Muscle of back (tissue), 13 donors: Measurements from ENCODE around the gene SLC16A7. TPM values are rescaled to one million over a fixed set of nuclear protein-coding genes. Genes with fewer than 3 reads are reported as not detected.
"Not testable (repeated sequence)": the region's sequence is repeated elsewhere in the genome, so short reads cannot be mapped to it uniquely, and the experiment has no call there.

Source experiments
- DNase-seq, 3 donors: peaks; one replicate each; pipeline versions ENCODE4 v3.0.0 to v3.0.0-alpha.2; 2013
- long read RNA-seq, 9 donors: transcript quantifications; one replicate each; lab custom pipeline, GENCODE V29; 2026
- polyA plus RNA-seq, 10 donors: library from polyadenylated mRNA; unstranded; fragments of 120-200 nt; gene quantifications; one replicate each; pipeline ENCODE4 v1.2.1, GENCODE V29; 2013; ENCODE audit not compliant: insufficient read length in 10 of 10

Gene SLC16A7, protein sequence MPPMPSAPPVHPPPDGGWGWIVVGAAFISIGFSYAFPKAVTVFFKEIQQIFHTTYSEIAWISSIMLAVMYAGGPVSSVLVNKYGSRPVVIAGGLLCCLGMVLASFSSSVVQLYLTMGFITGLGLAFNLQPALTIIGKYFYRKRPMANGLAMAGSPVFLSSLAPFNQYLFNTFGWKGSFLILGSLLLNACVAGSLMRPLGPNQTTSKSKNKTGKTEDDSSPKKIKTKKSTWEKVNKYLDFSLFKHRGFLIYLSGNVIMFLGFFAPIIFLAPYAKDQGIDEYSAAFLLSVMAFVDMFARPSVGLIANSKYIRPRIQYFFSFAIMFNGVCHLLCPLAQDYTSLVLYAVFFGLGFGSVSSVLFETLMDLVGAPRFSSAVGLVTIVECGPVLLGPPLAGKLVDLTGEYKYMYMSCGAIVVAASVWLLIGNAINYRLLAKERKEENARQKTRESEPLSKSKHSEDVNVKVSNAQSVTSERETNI
- 1 to 10 TPM; 4.0 to 6.6 (median 4.8) TPM for polyA plus RNA-seq
- long read RNA-seq, donor 1, result 0 reads
- long read RNA-seq, donor 2, partial matches to known transcripts, result 0 of 1 reads
- long read RNA-seq, donor 2, other reads (novel, unspliced or antisense), result 0 of 1 reads
- long read RNA-seq, donor 3, result 0 reads
- long read RNA-seq, donor 4, result 0 reads
- long read RNA-seq, donor 5, partial matches to known transcripts, result 0 of 1 reads
- long read RNA-seq, donor 5, other reads (novel, unspliced or antisense), result 0 of 1 reads
- long read RNA-seq, donor 6, result 0 reads
- long read RNA-seq, donor 7, result 0 reads
- long read RNA-seq, donor 8, result 0 reads
- long read RNA-seq, donor 9, result 0 reads

DNA sequence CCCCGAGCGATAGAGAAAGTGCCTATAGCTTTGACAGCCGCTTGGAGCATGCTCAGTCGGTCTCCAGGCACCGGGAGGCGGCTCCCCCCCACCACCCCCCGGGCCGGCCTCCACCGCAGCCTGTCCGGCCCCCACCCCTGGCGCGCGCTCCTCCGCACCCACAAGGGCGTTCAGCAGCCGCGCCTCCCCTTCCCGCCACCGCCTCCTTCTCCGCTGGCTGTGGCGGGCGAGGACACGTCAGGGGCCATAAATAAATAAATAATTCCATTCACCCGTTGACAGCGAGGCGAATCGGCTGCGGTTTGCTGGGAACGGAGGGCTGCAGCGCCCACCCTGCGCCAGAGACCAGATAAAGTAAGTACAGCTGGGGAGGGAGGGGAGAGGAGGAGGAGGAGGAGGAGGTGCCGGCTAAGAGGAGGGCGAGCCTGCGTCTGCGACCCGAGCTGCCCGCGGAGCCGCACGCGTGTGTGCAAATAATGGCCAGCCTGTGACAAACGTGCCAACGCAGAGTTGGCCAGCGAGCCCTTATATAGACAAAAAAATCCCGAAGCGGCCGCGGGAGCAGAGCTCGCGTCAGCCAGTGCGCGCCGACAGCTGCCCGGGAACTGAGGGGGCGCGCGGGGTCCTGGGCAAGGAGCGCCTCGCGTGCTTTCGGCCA, at the start of gene SLC16A7:
Gene SLC16A7, plus strand, starts transcription at position 147 of the 658 bp plus-strand sequence. CDS start 108,773 bp downstream, outside the sequence.
- peak; percentile 91 to 97 (median 94) for DNase-seq

DNA sequence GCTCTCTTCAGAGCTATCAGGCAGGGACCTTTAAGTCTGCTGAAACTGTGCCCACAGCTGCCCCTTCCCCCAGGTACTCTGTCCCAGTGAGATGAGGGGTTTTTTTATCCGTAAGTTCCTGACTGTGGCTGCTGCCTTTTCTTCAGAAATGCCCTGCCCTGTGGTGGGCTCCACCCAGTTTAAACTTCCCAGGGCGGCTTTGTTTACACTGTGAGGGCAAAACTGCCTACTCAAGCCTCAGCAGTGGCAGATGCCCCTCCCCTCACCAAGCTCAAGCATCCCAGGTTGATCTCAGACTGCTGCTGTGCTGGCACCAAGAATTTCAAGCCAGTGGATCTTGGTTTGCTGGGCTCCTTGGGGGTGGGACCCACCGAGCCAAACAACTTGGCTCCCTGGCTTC, 46.9 kb upstream of the SLC16A7 start:
- no peak for DNase-seq

DNA sequence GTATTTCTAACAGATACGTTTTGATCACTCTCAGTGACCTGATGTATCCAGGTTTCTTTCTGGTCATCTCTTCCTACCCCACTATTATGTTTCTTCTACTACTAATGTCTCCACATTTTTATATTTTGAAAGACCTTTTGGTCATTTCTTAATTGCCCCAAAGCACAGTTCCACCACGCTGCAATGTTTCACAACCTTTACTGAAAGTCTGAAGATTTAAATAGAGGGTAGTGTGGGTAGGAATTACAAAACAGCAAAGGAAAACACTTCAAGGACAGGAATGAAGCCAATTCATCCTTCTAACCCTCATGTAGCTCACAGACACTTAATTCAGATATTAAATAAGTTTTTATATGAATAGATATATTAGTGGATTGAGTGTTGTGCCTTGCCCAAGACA, 36.1 kb upstream of the SLC16A7 start:
- no peak for DNase-seq

DNA sequence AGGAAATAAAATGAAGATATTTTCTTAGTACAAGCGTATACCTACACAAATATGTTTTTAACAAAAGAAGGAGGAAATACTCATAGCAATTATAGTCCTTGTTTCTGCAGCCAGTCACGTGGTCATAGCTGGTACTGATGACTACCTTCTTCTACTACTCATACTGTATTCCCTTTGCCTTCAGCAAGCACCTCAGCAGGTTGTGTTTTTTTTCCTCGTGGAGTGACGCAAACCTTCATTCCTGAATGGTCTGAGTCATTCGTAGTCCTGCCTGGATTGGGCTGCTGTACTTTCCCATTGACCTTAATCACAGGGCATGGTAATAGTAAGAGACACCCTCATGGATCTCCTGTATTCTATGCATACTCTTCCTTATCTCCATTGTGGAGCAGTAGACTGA, 25.7 kb upstream of the SLC16A7 start:
- no peak for DNase-seq

DNA sequence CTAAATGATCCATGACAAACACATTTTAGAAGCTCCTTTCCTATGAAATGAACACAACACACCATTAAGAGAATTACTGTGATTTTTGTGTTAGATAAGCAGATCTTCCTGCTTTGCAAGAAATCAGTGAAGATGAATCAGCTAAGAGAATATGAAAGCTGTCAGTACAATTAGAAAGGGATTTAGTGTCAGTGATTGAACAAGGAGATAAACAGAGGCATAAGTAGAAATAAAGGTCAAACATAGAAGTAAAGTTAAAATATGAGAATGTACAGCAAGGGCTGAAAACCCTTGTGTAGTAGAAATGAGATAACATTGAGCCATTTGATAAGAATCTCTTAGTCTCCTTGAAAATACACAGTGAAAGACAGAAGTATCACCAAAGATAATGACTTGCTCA, 21.4 kb upstream of the SLC16A7 start:
- no peak for DNase-seq

DNA sequence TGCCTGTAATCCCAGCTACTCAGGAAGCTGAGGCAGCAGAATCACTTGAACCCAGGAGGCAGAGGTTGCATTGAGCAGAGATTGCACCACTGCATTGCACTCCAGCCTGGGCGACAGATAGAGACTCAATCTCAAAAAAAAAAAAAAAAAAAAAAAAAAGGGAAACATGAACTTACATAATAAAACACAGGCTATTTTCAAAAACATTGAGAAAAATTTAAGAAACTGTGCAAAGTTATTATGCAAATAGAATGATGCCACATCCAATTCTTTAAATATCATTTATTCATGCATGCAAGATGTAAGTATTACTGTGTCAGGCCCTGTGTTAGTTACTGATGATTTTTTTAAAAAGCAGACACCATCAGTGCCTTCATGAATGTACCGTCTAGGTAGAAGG, 20.0 kb upstream of the SLC16A7 start:
- DNase-seq, result no peak

DNA sequence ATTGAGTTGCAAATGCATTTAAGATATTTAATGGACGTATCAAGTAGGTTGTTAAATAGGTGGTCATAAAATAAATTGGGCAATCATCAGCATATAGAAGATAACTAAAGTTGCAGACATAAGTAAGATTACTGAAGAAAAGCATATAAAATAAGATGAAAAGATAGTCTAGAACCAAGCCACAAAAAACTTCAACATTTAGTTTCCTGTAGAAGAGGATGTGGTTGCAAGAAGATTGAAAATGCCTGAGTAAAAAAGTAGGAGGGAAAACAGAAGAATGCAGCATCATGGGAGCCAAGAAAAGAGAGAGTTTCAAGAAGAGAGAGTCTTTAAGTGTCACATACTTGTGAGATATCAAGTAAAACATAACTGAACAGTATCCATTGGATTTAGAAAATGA, 17.6 kb upstream of the SLC16A7 start:
- no peak for DNase-seq

DNA sequence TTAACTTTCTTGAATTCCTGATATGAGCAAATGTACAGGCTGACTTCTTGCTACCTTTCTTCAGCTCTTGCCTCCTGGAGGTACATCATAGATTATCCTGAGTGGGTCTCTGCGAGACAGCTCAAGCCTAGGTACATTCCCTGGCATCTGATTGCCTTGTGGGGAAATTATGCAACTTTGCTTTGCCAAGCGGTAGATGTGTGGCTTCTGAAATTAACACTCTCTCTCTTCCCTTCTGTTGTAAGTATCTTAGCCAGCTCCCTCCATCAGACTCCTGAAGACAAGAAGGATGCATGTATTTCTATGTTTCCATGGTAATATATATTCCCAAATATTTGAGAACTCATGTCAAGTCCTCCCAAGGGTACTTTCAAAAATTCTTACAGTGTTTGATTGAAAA, 16.2 kb upstream of the SLC16A7 start:
- DNase-seq, result no peak

DNA sequence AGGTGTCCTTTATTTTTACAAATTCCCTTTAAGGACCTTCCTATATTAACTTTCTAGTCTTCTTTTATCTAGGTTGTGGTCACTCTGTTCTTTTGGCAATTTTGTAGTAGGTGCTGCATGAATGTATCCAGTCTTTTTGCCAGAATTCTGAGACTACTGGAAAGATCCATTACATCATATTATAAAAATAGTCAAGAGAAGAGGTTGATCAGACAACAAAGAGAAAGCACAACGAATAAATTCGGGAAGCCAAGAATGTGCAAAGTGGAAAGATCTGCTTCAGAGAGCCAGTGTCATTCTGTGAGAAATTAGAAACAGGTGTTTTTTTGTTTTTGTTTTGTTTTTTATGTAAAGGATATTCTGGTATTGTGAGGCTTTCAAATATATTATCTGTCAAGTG, 15.8 kb upstream of the SLC16A7 start:
- peak; percentile 54 to 73 (median 71) for DNase-seq

DNA sequence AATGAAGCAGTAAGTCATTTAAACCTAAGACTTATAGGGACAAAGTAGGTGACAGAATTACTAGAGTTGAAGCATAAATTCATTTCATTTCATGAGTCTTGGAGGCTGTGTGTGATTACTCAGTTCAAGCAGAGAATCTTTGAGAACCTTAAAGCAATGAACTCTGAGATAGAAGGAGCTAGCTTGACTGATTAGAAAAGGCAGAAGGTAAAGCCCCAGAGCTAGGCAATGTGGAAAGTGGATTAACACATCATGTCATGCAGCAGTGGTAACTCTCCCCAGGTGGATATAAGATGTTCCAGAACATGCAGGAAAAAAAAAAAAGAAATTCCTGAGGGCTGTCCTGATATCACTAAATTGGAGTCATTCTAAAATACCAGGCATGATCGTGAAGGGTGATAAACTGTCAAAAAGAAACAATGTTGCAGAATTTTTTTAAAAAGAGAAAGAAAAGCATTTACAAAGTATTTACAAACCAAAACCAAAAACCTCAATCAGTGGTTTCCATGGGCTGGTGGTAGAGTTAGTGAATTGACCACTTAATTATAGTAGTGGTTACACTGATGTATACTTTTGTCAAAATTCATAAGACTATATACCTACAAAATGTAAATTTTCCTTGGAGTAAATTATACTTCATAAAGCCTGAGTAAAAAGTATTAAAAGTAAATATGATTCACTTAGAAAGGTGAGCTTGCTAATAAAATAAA, 12.7 kb upstream of the SLC16A7 start:
- no peak for DNase-seq

DNA sequence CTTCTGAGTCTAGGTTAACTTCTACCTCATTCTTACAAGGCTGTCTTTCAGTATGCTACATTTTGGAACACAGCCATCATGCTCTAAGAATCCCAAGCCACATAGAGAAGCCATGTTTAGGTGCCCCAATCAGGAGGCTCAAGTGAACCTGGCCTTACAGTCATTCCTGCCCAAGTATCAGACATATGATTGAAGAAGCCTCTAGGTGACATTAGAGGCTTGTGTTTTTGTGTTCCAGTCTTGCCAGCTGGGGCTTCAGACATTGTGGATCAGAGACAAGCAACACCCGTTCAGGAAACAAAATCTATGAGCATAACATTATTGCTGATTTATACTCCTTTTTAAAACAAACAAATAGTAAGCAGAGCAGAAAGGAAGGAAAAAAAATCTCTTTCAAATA, 8.1 kb upstream of the SLC16A7 start:
- no peak for DNase-seq

DNA sequence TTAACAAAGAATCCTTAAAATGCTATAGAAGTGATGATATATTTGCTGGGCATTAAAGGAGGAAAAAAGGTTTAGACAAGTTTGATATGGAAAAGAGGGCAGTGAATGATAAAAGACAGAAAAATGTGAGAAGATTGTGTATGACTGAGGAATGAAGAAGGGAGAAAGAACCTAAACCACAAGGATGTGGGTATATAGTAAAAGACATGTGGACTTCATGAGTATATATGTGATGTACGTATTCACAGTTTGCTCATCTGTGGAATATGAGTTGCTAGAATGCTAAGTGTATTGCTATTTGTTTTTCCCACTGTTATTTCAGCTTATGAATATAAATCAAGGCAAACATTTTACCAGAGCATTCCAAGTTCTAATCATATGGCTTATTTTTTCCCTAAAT, 2.1 kb upstream of the SLC16A7 start:
- peak in 1 of 3 donors; percentile 31 for DNase-seq

DNA sequence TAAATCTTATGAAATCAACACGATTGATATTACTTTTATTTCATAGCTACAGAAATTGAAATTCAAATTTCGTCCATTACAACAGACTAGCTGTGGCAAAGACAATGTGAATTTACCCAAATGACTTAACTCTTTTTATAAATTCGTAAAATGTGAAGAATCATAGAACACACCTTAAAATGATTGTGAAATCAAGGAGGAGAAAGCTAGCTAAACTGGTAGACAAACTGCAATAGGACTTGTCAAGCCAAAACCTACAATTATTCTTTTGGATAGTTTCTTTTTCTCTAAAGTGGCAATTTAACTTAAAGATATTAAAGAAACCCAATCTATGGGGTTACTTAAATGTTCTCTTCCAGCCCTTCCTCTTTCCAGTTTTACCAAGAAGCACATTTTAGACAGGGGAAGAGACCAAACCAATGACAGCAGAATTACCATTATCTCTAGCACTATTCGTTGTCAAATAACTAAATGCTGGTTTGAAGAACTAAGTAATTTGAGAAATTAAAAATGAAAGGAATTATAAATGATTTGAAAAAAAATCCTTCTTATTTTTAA, 807 bp upstream of the SLC16A7 start:
- DNase-seq, result no peak

DNA sequence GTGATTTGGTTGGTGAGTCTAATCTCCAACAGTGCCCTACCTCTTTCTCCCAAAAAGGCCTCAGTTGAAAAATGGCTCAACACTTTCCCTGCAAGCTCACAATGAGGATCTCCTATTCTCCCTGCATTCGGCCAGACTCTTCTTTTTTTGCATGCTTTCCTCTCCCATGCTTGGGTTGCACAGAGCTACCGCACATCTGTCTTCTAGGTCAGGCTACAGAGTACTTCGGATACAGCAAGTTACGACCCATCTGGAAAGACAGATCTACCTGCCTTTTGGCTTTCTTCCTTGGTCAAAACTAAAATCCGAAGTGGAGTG, 305 bp upstream of the SLC16A7 start:
- no peak for DNase-seq

DNA sequence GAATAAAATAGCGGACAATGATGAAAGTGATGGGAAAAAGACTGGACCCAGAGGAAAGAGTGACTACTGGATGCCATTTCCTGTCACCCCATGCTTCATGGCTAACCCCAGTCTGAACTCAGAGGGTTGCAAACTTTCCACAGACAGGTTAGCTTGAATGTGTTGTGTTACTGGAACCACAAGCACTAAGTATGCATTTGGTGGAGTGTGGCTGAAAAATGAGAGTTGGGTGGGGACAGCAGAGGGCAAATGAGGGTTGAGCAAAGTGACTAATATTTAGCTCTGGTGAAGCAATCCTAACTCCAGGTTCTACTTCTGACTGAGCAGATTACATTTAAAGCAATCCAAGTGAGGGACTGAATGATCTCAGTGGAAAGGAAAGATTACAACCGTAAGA, 1.6 kb downstream of the SLC16A7 start:
- DNase-seq, result peak; percentile 76 to 93 (median 90)

DNA sequence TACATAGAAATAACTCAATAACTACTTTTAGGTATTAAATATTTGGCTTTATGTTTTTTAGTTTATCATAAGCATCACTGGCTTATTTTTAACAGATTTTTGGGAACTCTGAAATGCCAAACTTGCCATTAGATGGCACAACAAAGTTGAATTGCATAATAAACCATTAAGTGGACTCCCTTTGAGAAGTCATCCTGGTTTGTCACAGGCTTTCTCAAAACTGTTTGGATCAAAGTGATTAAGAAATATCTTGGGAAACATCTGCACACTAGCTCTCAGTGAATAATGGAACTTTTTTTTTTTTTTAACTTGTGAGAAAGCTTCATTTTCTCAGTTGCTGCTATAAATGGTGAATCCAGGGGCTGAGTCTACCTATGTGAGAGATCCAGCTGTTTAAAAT, 4.3 kb downstream of the SLC16A7 start:
- DNase-seq, result no peak

DNA sequence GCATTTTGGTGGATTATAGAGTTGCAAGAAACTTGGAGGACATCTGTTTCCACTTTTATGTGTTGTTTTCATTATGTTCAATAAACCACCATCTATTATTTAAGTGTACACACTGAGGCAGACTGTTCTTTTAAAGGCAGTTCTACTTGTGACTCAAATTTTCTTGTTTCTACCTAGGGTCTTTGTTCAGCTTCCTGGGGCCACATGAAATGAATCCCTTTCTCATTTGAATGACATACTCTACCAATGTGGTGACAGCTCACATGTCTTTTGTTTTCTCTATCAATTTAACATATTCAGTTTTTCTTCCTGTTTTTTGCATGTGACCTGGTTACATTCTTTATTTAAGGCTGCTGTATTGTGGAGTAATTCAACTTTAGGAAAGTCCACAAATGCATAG, 7.9 kb downstream of the SLC16A7 start:
- DNase-seq, result no peak

DNA sequence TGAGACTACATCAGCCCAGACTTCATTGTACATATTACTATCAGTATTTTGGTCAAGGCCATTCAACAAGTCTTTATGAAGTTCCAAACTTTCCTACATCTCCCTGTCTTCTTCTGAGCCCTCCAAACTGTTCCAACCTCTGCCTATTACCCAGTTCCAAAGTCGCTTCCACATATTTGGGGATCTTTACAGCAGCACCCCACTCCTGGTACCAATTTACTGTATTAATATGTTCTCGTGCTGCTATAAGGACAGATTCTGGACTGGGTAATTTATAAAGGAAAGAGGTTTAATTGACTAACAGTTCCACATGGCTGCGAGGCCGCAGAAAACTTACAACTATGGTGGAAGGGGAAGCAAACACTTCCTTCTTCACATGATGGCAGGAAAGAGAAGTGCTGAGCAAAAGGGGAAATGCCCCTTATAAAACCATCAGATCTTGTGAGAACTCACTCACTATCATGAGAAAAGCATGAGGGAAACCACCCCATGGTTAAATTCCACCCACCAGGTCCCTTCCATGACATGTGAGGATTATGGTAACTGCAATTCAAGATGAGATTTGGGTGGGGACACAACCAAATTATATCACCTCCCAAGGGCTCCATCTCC, 17.1 kb downstream of the SLC16A7 start:
- DNase-seq, result not testable (repeated sequence)

DNA sequence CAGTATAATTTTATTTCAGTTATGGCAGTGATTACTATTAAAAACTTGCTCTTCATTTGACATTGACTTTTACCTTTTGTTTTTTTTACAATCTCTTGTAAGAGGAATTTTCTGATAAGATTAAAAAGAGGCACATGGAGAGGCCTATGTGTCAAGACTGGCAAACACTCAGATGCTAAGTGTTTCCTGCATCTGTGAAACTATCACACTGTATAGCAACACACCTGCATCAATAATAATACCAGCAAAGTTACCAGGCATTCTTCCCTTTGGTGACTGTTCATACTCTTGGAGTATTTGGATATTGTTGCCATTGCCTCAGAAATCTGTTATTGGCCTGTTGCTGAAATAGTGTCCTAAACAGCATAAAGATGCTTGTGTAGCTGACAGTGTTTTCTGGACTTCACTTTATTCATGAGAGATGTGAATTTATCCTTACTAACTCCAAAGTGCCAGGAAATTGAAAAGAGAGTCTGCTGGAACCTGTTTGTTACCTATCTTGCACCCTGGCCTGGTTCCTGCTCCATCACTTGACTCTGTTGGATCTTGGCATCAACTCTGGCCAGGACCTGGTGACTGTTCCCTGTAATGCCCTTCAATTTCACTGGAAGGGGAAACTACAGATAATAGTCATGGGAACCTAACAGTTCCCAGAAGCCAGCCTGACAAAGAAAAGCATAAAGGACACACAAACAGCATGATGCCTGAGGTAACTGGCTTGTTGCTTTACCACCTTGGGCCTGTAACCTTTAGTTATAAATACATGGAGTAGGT, 19.8 kb downstream of the SLC16A7 start:
- DNase-seq, result no peak

DNA sequence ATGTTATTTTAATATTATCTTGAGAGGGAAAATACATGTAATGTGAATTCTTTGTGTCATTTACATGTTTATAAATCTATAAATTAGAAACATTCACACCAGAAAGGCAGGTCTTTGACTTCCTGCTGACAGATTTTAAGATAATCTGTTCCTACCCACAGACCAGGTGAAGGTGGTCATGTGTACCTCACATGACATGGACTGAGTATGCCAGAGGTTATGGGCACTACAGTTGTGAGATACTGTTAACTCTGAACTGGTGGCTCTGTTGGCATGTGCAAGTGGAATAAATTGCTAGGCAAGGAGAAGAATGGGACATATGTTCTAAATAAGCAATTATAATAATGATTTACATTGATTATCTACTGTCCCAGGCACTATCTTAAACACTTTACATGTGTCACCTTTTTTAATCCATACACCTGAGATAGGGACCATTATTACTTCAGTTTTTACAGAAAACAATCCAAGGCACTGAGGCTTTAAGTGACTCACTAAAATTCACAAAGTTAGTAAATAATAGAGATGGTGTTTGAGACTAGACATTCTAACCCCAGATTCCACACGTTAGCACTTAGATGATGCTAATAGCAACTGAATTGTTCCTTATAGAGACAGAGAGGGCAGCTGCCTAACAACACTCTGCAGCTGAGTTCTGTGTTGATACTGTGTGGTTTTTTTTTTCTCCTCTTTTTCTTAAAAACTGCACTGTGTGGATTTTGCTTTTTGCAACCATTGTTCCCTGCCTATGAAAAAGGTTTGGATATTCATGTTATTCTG, 23.8 kb downstream of the SLC16A7 start:
- DNase-seq, result no peak
